Skeletal muscle satellite cell (primary cell): Measurements from ENCODE around the gene ANKRD50.

ENCODE experiments used
- H3K27me3 ChIP-seq: 2 replicates; pipeline ENCODE4 v1.7.0; 2013; ENCODE audit warnings: low read length; ENCODE audit not compliant: control insufficient read depth, insufficient read depth
- H3K36me3 ChIP-seq: 2 replicates; pipeline ENCODE4 v1.7.0; 2013; ENCODE audit warnings: mild to moderate bottlenecking, control low read depth, low read length; ENCODE audit not compliant: insufficient read depth
- H3K4me1 ChIP-seq: 2 replicates; pipeline ENCODE4 v1.7.0; 2013; ENCODE audit warnings: low read length; ENCODE audit not compliant: control insufficient read depth, insufficient read depth
- H3K4me2 ChIP-seq: 2 replicates; pipeline ENCODE4 v1.7.0; 2013; ENCODE audit warnings: mild to moderate bottlenecking, low read length
- H3K4me3 ChIP-seq: 2 replicates; pipeline ENCODE4 v1.7.0; 2013; ENCODE audit warnings: low read length
- H3K9ac ChIP-seq: 2 replicates; pipeline ENCODE4 v1.7.0; 2013; ENCODE audit warnings: mild to moderate bottlenecking, low read depth, low read length, moderate library complexity
- H3K9me3 ChIP-seq: replicated peaks from 2 replicates; pipeline ENCODE4 v1.7.0; 2013; ENCODE audit warnings: mild to moderate bottlenecking, control low read depth, low read length

Gene ANKRD50

GRCh38 chr4:124650614-124651013 is 61.9 kb downstream of the ANKRD50 start:
- Histone ChIP-seq H3K4me2 (no peak overlapping the region), H3K9me3 (no peaks in the 10 kb centered on the region), H3K4me1 (no peaks in the 10 kb centered on the region), H3K9ac (no peak overlapping the region), H3K36me3 (peaks cover 10% of the 10 kb centered on the region), H3K4me3 (no peak overlapping the region), H3K27me3 (no peaks in the 10 kb centered on the region)

GRCh38 chr4:124647599-124647998 is 64.9 kb downstream of the ANKRD50 start:
- no peak overlapping the region for H3K4me2 ChIP-seq
- H3K4me1 ChIP-seq: peaks cover 4% of the 10 kb centered on the region
- no peak overlapping the region for H3K9ac ChIP-seq
- H3K36me3 ChIP-seq: peaks cover 10% of the 10 kb centered on the region
- H3K27me3 ChIP-seq: no peaks in the 10 kb centered on the region
- H3K9me3 ChIP-seq: no peaks in the 10 kb centered on the region
- no peak overlapping the region for H3K4me3 ChIP-seq

- peaks cover 28% of the 10 kb centered on the region for H3K4me1 ChIP-seq
- no peak overlapping the region for H3K9ac ChIP-seq
- H3K4me2 ChIP-seq: no peak overlapping the region
- H3K27me3 ChIP-seq: no peaks in the 10 kb centered on the region
- no peak overlapping the region for H3K4me3 ChIP-seq
- no peaks in the 10 kb centered on the region for H3K9me3 ChIP-seq
- no peaks in the 10 kb centered on the region for H3K36me3 ChIP-seq
Measured at GRCh38 chr4:124644621-124645020, 67.9 kb downstream of the ANKRD50 start.

GRCh38 chr4:124642846-124643245 is 69.7 kb downstream of the ANKRD50 start:
- Histone ChIP-seq H3K36me3 (no peaks in the 10 kb centered on the region), H3K4me1 (peaks cover 28% of the 10 kb centered on the region), H3K4me3 (no peak overlapping the region), H3K9ac (no peak overlapping the region), H3K4me2 (no peak overlapping the region), H3K27me3 (no peaks in the 10 kb centered on the region), H3K9me3 (no peaks in the 10 kb centered on the region)

GRCh38 chr4:124641715-124642381 is 70.7 kb downstream of the ANKRD50 start:
- H3K4me1 ChIP-seq: peaks cover 28% of the 10 kb centered on the region
- H3K27me3 ChIP-seq: no peaks in the 10 kb centered on the region
- H3K36me3 ChIP-seq: no peaks in the 10 kb centered on the region
- H3K9ac ChIP-seq: no peak overlapping the region
- H3K9me3 ChIP-seq: no peaks in the 10 kb centered on the region
- H3K4me2 ChIP-seq: no peak overlapping the region
- no peak overlapping the region for H3K4me3 ChIP-seq

- no peak overlapping the region for H3K9ac ChIP-seq
- no peak overlapping the region for H3K4me2 ChIP-seq
- peaks cover 28% of the 10 kb centered on the region for H3K4me1 ChIP-seq
- H3K4me3 ChIP-seq: no peak overlapping the region
- H3K36me3 ChIP-seq: no peaks in the 10 kb centered on the region
- H3K9me3 ChIP-seq: no peaks in the 10 kb centered on the region
- no peaks in the 10 kb centered on the region for H3K27me3 ChIP-seq
Measured at GRCh38 chr4:124640022-124640730, 72.4 kb downstream of the ANKRD50 start.

GRCh38 chr4:124637321-124637720 is 75.2 kb downstream of the ANKRD50 start:
- H3K9ac ChIP-seq: no peak overlapping the region
- no peaks in the 10 kb centered on the region for H3K36me3 ChIP-seq
- no peak overlapping the region for H3K4me2 ChIP-seq
- no peaks in the 10 kb centered on the region for H3K27me3 ChIP-seq
- no peaks in the 10 kb centered on the region for H3K9me3 ChIP-seq
- H3K4me3 ChIP-seq: no peak overlapping the region
- peaks cover 22% of the 10 kb centered on the region for H3K4me1 ChIP-seq

- H3K36me3 ChIP-seq: no peaks in the 10 kb centered on the region
- peaks cover 21% of the 10 kb centered on the region for H3K4me1 ChIP-seq
- H3K9me3 ChIP-seq: no peaks in the 10 kb centered on the region
- H3K9ac ChIP-seq: no peak overlapping the region
- no peak overlapping the region for H3K4me3 ChIP-seq
- H3K4me2 ChIP-seq: no peak overlapping the region
- no peaks in the 10 kb centered on the region for H3K27me3 ChIP-seq
Measured at GRCh38 chr4:124636788-124637187, 75.7 kb downstream of the ANKRD50 start.

- Histone ChIP-seq H3K4me1 (peaks cover 18% of the 10 kb centered on the region), H3K4me2 (no peak overlapping the region), H3K4me3 (no peak overlapping the region), H3K9me3 (no peaks in the 10 kb centered on the region), H3K36me3 (no peaks in the 10 kb centered on the region), H3K27me3 (no peaks in the 10 kb centered on the region), H3K9ac (no peak overlapping the region)
Measured at GRCh38 chr4:124635331-124635730, 77.2 kb downstream of the ANKRD50 start.

GRCh38 chr4:124633285-124633941 is 79.1 kb downstream of the ANKRD50 start:
- Histone ChIP-seq H3K9me3 (no peaks in the 10 kb centered on the region), H3K4me1 (peaks cover 11% of the 10 kb centered on the region), H3K27me3 (no peaks in the 10 kb centered on the region), H3K36me3 (no peaks in the 10 kb centered on the region), H3K4me3 (no peak overlapping the region), H3K9ac (no peak overlapping the region), H3K4me2 (no peak overlapping the region)

GRCh38 chr4:124632439-124632838 is 80.1 kb downstream of the ANKRD50 start:
- H3K4me2 ChIP-seq: no peak overlapping the region
- H3K4me3 ChIP-seq: no peak overlapping the region
- H3K4me1 ChIP-seq: peaks cover 11% of the 10 kb centered on the region
- no peaks in the 10 kb centered on the region for H3K27me3 ChIP-seq
- no peaks in the 10 kb centered on the region for H3K9me3 ChIP-seq
- H3K36me3 ChIP-seq: no peaks in the 10 kb centered on the region
- no peak overlapping the region for H3K9ac ChIP-seq
